GM19193 (cell line): ENCODE data around the gene ARHGAP26.

Experiments used
- POLR2A ChIP-seq: IDR thresholded peaks from 4 replicates; pipeline ENCODE4 v1.6.1; 2011; ENCODE audit not compliant: insufficient read depth, insufficient read length; ENCODE audit errors: extremely low read depth

ARHGAP26 gene

GRCh38 chr5:142926549-142926948, 156.4 kb downstream of the ARHGAP26 start:
- TF ChIP-seq POLR2A = no peak

- TF ChIP-seq POLR2A = no peak
Observed at GRCh38 chr5:142929587-142929986, 159.4 kb downstream of the ARHGAP26 start.

GRCh38 chr5:142930395-142931110, 160.4 kb downstream of the ARHGAP26 start:
- TF ChIP-seq POLR2A = no peak

- TF ChIP-seq POLR2A = no peak
Observed at GRCh38 chr5:142931896-142932686, 161.9 kb downstream of the ARHGAP26 start.

GRCh38 chr5:142934051-142934762, 164.0 kb downstream of the ARHGAP26 start:
- no peak for TF ChIP-seq POLR2A

- TF ChIP-seq POLR2A = no peak
Observed at GRCh38 chr5:142935014-142935413, 164.8 kb downstream of the ARHGAP26 start.

GRCh38 chr5:142937374-142937773, 167.2 kb downstream of the ARHGAP26 start:
- TF ChIP-seq POLR2A = no peak

- TF ChIP-seq POLR2A = no peak
Observed at GRCh38 chr5:142938266-142938880, 168.2 kb downstream of the ARHGAP26 start.

- TF ChIP-seq POLR2A = no peak
Observed at GRCh38 chr5:142939006-142939405, 168.8 kb downstream of the ARHGAP26 start.

GRCh38 chr5:142939884-142940283, 169.7 kb downstream of the ARHGAP26 start:
- TF ChIP-seq POLR2A = no peak

- no peak for TF ChIP-seq POLR2A
Observed at GRCh38 chr5:142941245-142941644, 171.1 kb downstream of the ARHGAP26 start.

GRCh38 chr5:142942901-142943300, 172.7 kb downstream of the ARHGAP26 start:
- TF ChIP-seq POLR2A = no peak

GRCh38 chr5:142944140-142944539, 174.0 kb downstream of the ARHGAP26 start:
- TF ChIP-seq POLR2A = no peak

GRCh38 chr5:142945321-142945720, 175.1 kb downstream of the ARHGAP26 start:
- no peak for TF ChIP-seq POLR2A

- no peak for TF ChIP-seq POLR2A
Observed at GRCh38 chr5:142945845-142946244, 175.7 kb downstream of the ARHGAP26 start.
